Esophagus muscularis mucosa (tissue), 4 donors: ENCODE measurements around the gene HELZ.

Experiments
- CTCF ChIP-seq, 3 experiments: fragments of 200-600 bp in 2 of 3; fragments of 450-650 bp in 1 of 3; sonication (generic) in 2 of 3; IDR thresholded peaks; one replicate each; pipeline ENCODE4 v1.5.1; 2017 to 2019; ENCODE audit warnings: antibody characterized with exemption in 3 of 3, mild to moderate bottlenecking in 2 of 3, moderate library complexity in 1 of 3
- EP300 ChIP-seq: sonication (generic); formaldehyde crosslinking; IDR thresholded peaks from one replicate; pipeline ENCODE4 v1.6.1; 2017; ENCODE audit warnings: antibody characterized with exemption
- POLR2A ChIP-seq: fragments of 450-650 bp; IDR thresholded peaks from one replicate; pipeline ENCODE4 v1.6.1; 2017; ENCODE audit warnings: antibody characterized with exemption, moderate library complexity, mild to moderate bottlenecking, low read depth

- no peak for TF ChIP-seq CTCF (IDR thresholded peaks at IDR 0.05)
- TF ChIP-seq POLR2A = no peak
- TF ChIP-seq EP300 = no peak
Observed at GRCh38 chr17:67107811-67108775, 136.9 kb downstream of the HELZ start.
